ENCODE data around the gene FHOD1.

GRCh38 chr16:67228034-67228785 lies 19.1 kb downstream of the FHOD1 start:
- no peak for TF ChIP-seq CTCF (IDR thresholded peaks at IDR 0.05)
- TF ChIP-seq POLR2A (IDR thresholded peaks at IDR 0.05), result no peak
